Stimulated activated naive CD8-positive, alpha-beta T cell treated with anti-CD3 and anti-CD28 coated beads, Interleukin-15, amount 100 ng/mL, for 72 hours (primary cell): ENCODE results near the gene SP6.
A peak's percentile ranks its signal among the peaks of the same experiment; 100 is the strongest.

Experiments
- ATAC-seq: fragments of 150-1000 bp; cut with Tn5 transposase; 2 replicates; pipeline ENCODE4 v1.10.0; 2021; ENCODE audit warnings: mild to moderate bottlenecking, moderate library complexity
- DNase-seq, 2 donors: peaks; one replicate each; pipeline ENCODE4 v3.0.0; 2021 to 2022
- H3K27ac Mint-ChIP-seq, 2 donors: one replicate each; pipeline ENCODE4 v1.8.0; 2022; ENCODE audit warnings: mild to moderate bottlenecking in 2 of 2, mixed read lengths in 2 of 2, moderate library complexity in 2 of 2
- H3K27me3 Mint-ChIP-seq: one replicate; pipeline ENCODE4 v1.8.0; 2022; ENCODE audit warnings: mixed read lengths
- H3K4me1 Mint-ChIP-seq: one replicate; pipeline ENCODE4 v1.8.0; 2022; ENCODE audit warnings: mild to moderate bottlenecking, mixed read lengths
- H3K4me3 Mint-ChIP-seq, 2 donors: one replicate each; pipeline ENCODE4 v1.8.0; 2022; ENCODE audit warnings: mild to moderate bottlenecking in 2 of 2, mixed read lengths in 2 of 2, moderate library complexity in 1 of 2
- H3K9me3 Mint-ChIP-seq, 2 donors: one replicate each; pipeline ENCODE4 v1.8.0; 2022; ENCODE audit warnings: mixed read lengths in 2 of 2

The SP6 gene

DNA sequence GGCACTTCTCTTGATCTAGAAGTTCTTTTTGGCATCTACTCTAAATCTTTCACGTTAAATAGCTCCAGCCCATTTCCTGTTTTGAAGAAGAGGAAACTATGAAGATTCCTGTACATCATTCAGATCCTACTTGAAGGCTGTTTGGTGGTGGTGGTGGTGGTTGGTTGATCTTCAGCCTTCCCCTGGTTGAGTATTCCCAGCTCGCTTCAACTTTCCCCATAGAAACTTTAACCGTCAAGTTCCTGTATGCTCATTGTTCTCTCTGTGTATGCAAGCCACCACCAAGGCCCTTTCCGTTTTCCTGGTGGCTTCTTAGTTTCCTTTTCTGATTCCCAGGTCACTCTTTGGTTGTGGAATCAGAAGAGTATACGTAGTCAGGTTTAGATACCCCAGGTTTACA, 16.2 kb downstream of the SP6 start:
- no peaks in the 10 kb centered on the region for H3K27me3 Mint-ChIP-seq
- H3K9me3 Mint-ChIP-seq, result no peaks in the 10 kb centered on the region
- H3K27ac Mint-ChIP-seq, result no peak overlapping the region
- DNase-seq (no peak), ATAC-seq (no peak)
- H3K4me3 Mint-ChIP-seq, result no peak overlapping the region
- H3K4me1 Mint-ChIP-seq, result peaks cover 54% of the 10 kb centered on the region

DNA sequence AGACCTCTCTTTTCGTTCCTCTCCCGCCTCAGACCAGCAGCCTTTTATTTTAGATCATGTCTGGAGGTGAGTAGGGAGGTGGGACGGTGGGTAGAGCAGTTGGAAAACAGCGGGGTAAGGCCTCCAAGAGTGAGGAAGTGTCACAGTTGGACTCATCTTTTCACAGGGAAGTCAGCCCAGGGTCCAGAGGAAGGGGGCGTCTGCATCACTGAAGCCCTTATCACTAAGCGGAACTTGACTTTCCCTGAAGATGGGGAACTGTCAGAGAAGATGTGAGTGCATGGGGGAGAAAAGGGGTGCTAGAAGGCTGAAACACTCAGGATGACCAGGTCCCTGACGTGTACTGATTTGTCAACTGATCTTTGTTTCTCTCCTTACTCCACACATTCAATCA, 19.0 kb downstream of the SP6 start:
- Mint-ChIP-seq H3K9me3 (no peaks in the 10 kb centered on the region), H3K4me3 (peak overlapping the region; percentile 93), H3K27me3 (no peaks in the 10 kb centered on the region), H3K4me1 (peaks cover 59% of the 10 kb centered on the region), H3K27ac (peak overlapping the region; percentile 48 to 89)
- ATAC-seq (no peak), DNase-seq (no peak)

DNA sequence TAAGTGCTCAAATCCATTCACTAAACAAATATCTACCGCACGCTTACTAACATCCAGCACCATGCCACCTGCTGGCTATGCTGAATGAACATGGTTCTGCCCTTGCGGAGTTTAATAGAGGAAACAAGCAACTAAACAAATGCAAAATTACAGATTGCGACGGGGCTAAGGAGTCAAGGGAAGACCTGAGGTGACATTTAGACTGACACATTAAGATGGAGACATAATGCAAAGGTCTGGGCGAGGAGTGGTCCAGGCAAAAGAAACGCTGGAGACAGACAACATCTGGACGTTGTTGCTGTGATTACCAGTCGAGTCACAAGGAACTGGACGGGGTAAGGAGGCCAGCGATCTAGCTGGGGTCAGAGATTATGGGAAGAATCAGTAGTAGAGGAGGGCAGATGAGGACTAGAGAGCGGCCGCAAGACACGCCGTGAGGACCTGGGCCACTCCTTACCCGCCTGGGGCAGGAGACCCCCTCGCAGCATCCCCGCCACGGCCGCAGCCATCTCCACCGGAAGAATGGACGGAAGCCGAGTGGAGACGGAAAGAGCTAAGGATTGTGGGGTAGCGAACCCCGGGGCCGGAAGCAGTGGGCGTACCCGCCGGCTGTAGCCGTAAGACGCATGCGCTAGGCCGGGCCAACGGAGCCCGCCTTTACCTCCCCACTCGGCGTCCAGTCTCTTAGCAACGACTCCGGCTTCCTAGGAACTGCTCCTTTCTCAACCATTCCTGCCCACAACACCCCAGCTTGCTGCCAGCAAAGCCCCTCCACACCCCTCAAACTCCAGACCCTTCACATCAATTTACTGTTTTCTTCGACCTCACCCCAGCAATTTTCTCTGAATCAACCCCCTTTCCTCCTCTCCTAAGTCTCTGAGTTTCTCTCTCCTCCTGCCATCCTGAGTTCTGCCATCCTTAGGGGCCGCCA, 19.7 kb downstream of the SP6 start, which contains the start of the genes LRRC46 and MRPL10:
TSS of gene LRRC46 (plus strand) at position 668 of the 931 bp plus-strand sequence. CDS start 320 bp downstream, outside the sequence.
TSS of gene MRPL10 (minus strand) at position 539 of the 931 bp plus-strand sequence. CDS start at position 509, 30 bp downstream.
- ATAC-seq (peak; percentile 96), DNase-seq (peak; percentile 85 to 91)
- Mint-ChIP-seq H3K9me3 (no peaks in the 10 kb centered on the region), H3K4me1 (peaks cover 59% of the 10 kb centered on the region), H3K27me3 (no peaks in the 10 kb centered on the region), H3K4me3 (peak within 1 kb of the TSS; percentile 93), H3K27ac (peak within 1 kb of the TSS; percentile 76 to 89)

DNA sequence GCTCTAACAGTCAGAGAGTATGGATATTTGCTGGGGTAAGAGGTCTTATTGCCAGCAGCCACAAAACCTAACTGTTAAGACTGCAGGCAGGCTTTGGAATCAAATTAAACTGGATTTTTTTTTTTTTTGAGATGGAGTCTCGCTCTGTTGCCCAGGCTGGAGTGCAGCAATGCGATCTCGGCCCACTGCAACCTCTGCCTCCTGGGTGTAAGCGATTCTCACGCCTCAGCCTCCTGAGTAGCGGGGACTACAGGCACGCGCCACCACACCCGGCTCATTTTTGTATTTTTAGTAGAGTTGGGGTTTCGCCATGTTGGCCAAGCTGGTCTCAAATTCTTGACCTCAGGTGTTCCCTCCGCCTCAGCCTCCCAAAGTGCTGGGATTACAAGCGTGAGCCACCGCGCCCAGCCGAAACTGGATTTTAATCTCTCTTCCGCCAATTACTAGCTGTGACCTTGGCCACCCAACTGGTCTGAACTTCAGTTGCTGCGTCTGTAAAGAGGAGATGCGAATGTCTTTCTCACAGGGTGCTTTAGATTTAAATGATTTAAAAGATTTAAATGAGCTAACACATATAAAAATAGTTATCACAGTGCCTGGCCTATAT, 20.5 kb downstream of the SP6 start:
- Mint-ChIP-seq H3K4me1 (peaks cover 52% of the 10 kb centered on the region), H3K27me3 (no peaks in the 10 kb centered on the region)
- no peak for ATAC-seq

DNA sequence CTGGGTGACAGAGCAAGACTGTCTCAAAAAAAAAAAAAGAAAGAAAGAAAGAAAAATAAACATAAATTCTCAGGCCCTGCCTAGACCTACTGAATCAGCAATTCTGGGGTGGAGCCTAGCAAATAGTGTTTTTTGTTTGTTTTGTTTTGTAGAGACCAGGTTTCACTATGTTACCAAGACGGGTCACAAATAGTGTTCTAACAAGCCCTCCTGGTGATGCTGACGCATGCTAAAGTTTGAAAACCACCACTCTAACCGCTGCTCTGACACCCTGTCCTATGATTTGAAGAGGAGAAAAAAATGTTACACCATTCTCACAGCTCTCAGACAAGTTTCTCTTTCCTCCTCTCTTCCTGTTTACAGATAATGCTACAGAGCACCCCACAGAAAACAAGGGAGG, 21.1 kb downstream of the SP6 start:
- Mint-ChIP-seq H3K27me3 (no peaks in the 10 kb centered on the region), H3K4me3 (peak overlapping the region; percentile 93), H3K4me1 (peaks cover 46% of the 10 kb centered on the region), H3K9me3 (no peaks in the 10 kb centered on the region), H3K27ac (peak overlapping the region; percentile 61 to 79)
- ATAC-seq (no peak), DNase-seq (no peak)

More for the DNA sequence above, 20.5 kb downstream of the SP6 start:
- peak overlapping the region; percentile 93 for H3K4me3 Mint-ChIP-seq
- H3K27ac Mint-ChIP-seq, result peak overlapping the region; percentile 76 to 89
- DNase-seq, result no peak
- no peaks in the 10 kb centered on the region for H3K9me3 Mint-ChIP-seq

DNA sequence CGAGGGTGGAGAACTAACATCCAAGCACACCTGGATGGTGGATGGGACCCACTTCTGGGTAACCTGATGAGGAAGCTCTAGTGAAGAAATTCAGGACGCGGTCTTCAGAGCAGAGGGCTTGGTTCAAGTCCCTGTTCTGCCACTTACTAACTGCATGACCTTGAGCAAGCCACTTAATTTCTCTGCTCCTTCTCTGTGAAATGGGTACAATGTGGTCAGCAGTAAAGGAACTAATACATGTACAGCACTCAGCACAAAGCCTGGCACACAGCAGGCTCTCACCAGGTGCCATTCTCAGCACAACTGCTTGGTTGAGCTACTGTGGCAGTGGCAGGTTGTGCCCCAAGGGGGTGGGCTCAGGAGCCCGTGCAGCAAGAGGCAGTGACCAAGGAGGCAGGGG, 27.4 kb downstream of the SP6 start:
- H3K4me3 Mint-ChIP-seq, result no peak overlapping the region
- H3K27me3 Mint-ChIP-seq, result no peaks in the 10 kb centered on the region
- H3K27ac Mint-ChIP-seq, result no peak overlapping the region
- H3K4me1 Mint-ChIP-seq, result peaks cover 40% of the 10 kb centered on the region
- ATAC-seq (no peak), DNase-seq (no peak)
- no peaks in the 10 kb centered on the region for H3K9me3 Mint-ChIP-seq

DNA sequence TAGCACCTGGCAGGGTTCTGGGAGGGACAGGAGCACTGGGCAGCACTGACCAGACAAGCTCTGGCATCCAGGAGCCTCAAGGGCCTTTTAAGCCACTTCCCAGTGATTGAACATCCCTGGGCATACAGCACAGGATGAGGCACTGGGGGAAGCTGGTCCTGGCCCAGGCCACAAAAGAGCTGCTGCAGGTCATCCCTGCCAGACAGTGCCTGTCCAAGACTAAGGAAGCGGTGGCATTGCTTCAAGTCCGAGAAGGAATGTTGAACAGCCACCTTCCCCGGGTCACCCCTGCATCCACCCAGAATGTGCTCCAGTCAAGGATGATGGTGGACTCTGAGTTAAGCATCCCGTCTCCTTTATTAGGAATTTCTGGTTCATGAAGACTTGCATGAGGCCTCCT, 28.2 kb downstream of the SP6 start:
- Mint-ChIP-seq H3K4me1 (peaks cover 35% of the 10 kb centered on the region), H3K9me3 (no peaks in the 10 kb centered on the region), H3K4me3 (peak overlapping the region in 1 of 2 donors; percentile 31), H3K27me3 (no peaks in the 10 kb centered on the region), H3K27ac (peak overlapping the region in 1 of 2 donors; percentile 98)
- DNase-seq, result no peak
- no peak for ATAC-seq

DNA sequence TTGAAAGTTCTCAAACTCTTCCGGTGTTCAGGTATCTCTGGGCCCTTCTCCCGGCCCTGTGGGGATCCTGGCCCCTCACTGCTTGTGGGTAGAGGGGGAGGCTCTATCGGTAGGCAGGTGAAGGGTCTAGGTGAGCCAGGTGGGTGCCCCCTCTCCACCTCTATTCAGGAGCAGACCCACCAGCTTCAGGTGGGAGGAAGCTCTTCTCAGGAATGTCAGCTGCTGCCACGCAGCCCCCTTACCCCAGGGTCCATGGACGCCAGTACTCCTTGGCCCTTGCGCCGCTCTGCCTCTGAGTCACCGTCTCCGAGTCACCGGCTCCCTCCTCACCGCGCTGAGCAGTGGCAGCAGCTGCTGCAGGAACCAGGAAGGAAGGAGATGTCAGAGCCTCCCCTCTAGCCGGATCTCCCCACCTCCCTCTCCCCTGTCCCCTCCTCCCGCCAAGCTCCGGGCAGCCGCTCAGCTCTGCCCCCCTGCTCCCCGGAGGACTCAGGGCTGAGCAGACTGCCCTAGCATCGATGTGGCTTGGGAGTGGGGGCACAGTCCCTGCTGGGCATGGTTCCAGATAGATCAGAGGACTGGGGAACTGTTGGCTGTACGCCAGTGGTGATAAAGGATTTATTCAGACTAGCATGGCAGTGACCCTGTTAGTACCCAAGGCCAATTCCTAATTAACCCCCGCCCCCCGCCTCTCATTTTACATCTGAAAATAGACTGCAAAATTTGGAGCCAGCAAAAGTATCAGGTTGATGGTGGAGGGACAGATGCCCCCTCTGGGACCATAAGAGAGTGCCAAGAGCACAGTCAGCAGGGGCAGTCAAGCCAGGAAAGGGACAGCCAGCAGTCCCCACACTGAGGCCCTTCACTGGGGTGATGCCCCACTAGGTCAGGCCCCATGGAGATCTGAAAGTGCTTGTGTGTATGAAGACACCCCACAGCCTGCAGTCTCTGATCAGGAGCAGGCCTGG, 29.3 kb downstream of the SP6 start, which contains the start of gene OSBPL7:
TSS of gene OSBPL7 (minus strand) at position 371 of the 968 bp plus-strand sequence. CDS start 1,516 bp downstream, outside the sequence.
- Mint-ChIP-seq H3K4me1 (peaks cover 35% of the 10 kb centered on the region), H3K27ac (peak within 1 kb of the TSS; percentile 90 to 98), H3K4me3 (peak within 1 kb of the TSS; percentile 94 to 100), H3K27me3 (no peaks in the 10 kb centered on the region), H3K9me3 (no peaks in the 10 kb centered on the region)
- DNase-seq (peak; percentile 70 to 84), ATAC-seq (peak; percentile 98)

DNA sequence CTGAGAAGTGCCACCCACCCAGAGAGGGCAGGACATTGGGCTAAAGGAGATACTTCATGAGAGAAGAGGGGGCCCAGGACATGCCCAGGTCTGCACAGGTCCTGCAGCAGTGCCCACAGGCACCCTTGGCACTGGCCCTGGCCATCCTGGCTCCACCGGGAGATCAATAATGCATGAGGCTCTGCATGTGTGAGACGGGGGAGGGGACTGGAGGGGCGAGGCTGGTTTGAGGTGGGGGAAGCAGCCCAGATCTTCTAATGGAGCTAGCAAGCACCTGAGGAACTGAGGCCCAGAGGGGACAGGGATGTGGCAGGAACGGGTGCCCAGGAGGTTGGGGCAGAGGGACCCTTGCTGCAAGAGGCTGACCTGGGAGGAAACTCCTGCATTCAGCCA, 29.9 kb downstream of the SP6 start:
- peaks cover 35% of the 10 kb centered on the region for H3K4me1 Mint-ChIP-seq
- no peaks in the 10 kb centered on the region for H3K27me3 Mint-ChIP-seq
- peak overlapping the region; percentile 94 to 100 for H3K4me3 Mint-ChIP-seq
- peak overlapping the region; percentile 55 to 98 for H3K27ac Mint-ChIP-seq
- no peak for DNase-seq
- no peaks in the 10 kb centered on the region for H3K9me3 Mint-ChIP-seq
- no peak for ATAC-seq

DNA sequence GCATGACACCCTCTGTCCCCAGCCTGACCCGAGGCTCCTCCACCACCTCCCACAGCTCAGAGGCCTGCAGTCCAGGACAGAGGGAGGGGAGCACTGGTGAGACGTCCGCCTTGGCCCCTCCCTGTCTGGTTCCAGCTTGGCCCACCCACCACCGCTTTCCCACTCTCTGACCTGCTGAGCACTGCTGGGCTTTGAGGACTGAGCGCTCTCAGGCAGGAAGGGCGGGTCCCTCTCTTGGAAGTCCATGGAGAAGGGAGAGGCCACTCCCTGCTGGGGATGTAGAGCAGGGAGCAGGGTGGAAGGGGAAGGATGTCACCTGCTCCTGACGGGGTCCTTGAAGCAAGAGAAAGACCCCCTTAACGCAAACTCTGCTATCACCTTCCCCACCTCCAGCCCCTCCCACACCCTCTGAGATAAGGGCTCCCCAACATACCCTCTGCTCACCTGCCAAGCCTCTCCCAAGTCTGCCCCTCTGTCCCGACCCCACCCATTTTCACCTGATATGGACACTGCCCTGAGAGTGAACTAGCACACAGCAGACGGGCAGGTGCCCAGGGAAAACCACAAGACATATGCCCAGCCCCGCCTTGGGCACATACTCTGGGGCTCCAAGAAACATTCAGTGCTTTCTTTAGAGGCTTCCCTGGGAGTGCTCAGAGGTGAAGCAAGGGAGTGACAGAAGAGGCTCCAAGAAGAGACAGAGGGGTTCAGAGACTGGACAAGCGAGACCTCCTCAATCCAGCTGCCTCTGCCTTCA, 30.8 kb downstream of the SP6 start:
- Mint-ChIP-seq H3K4me3 (peak overlapping the region; percentile 94 to 100), H3K27me3 (no peaks in the 10 kb centered on the region), H3K9me3 (no peaks in the 10 kb centered on the region), H3K27ac (peak overlapping the region in 1 of 2 donors; percentile 2), H3K4me1 (peaks cover 35% of the 10 kb centered on the region)
- no peak for ATAC-seq
- no peak for DNase-seq

DNA sequence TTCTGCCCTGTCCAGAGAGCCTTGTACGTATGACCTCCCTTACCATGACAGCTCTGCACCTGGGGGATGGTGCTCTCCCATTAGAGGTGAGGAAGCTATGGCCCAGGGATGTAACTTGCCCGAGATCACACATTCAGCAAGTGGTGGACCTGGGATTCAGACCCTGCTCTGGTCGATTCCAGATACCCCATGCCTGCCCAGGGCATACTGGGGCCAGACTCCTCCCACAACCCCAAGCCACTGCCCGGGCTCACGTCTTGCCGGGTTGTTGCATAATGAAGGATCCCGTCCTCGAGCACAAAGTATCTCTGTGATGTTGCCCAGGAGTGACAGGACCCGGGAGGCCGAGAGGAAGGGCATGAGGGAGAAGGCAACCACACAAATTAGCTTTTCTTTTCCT, 31.5 kb downstream of the SP6 start:
- Mint-ChIP-seq H3K27ac (no peak overlapping the region), H3K9me3 (no peaks in the 10 kb centered on the region), H3K4me1 (peaks cover 35% of the 10 kb centered on the region), H3K4me3 (no peak overlapping the region), H3K27me3 (no peaks in the 10 kb centered on the region)
- DNase-seq (no peak), ATAC-seq (no peak)

DNA sequence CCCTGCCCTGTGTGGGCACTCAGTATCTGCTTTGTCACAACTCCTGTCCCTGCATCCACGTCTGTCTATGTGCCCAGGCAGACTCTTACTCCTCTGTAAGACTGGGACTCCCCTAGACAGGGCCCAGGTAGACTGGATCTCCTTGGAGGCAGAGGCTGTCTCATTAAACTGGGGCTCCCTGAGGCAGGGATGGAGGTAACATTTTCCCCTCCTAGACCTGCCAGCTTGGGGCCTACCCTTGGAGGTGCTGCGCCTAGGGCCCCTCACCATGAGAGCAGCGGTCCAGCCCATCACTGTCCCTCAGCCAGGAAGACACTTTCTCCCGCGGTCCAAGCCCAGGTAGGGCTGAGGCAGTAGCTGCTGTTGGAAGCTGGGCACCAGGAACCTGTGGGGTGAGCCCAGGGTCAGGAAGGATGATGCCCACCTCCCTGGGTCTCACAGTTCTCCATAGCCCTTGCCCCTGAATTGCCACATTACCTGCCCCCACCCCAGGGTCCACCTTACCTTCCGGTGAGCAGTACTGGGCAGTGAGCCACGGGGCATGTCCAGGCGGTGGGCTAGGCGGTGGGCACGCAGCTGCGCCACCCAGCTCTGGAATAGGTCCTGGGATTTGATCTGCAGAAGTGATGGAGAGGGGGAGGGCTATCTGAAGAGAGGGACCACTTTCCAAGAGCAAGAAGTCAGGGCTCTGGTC, 32.8 kb downstream of the SP6 start:
- Mint-ChIP-seq H3K4me1 (peaks cover 33% of the 10 kb centered on the region), H3K9me3 (no peaks in the 10 kb centered on the region), H3K27me3 (no peaks in the 10 kb centered on the region), H3K4me3 (no peak overlapping the region), H3K27ac (no peak overlapping the region)
- DNase-seq (no peak), ATAC-seq (no peak)

DNA sequence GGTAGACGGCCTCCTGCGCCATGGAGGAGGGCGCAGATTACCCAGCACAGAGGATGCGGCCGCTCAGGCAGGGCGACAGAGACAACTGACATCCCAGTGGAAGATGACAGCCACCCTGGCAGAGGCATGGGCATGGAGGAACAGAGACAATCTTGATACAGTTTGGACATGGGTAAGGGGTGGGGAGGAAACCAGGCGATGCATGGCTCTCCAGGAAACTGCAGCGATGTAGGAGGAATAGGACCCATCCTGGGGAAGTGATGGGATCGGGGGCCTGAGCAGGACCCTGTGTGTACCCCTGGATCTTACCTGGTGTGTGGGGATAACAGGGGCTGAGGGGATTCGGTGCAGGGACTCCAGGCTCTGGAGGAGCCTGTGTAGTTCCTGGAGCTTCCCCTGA, 34.0 kb downstream of the SP6 start:
- Mint-ChIP-seq H3K27ac (no peak overlapping the region), H3K4me3 (no peak overlapping the region), H3K27me3 (no peaks in the 10 kb centered on the region), H3K9me3 (no peaks in the 10 kb centered on the region), H3K4me1 (peaks cover 21% of the 10 kb centered on the region)
- DNase-seq (no peak), ATAC-seq (no peak)

DNA sequence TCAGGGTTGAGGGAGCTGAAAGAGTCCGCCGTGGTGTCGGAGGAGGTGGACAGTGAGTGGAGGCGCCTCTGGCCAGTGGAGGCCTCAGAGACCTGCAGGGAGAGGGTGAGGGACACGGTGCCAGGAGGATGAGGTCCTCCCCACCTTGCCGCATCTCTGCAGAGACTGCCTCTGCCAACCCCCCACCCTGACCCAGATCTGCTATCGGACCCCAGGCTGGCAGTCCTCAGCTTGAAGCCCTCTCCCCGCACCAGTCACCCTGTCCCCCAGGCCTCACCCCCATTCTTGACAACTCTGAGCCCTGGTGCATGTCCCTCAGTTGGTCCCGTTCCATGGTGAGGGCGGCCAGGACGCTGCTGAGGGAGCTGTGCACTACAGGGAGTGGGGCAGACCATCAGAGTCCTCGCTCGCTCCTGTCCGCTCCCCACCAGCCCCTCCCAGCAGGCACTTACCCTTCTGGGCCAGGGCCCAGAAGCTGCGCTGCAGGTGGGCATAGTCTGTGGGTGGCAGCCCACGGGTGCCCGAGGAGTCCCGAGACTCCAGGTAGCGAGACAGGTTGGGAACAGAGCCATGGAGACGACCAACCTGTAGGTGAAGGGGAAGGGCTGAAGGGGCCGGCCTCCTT, 34.7 kb downstream of the SP6 start:
- ATAC-seq, result no peak

More for the DNA sequence above, 34.7 kb downstream of the SP6 start:
- H3K4me3 Mint-ChIP-seq, result no peak overlapping the region
- DNase-seq, result no peak
- no peak overlapping the region for H3K27ac Mint-ChIP-seq
- H3K27me3 Mint-ChIP-seq, result no peaks in the 10 kb centered on the region
- peaks cover 19% of the 10 kb centered on the region for H3K4me1 Mint-ChIP-seq
- no peaks in the 10 kb centered on the region for H3K9me3 Mint-ChIP-seq
